ENCODE results near the gene CASP8. TPM values are rescaled to one million over a fixed set of nuclear protein-coding genes. Genes with fewer than 3 reads are reported as not detected.

The CASP8 gene
- total and polyA plus RNA-seq, 2 of the 13 experiments (the other 11 are each of a cell fraction or from before 2014, with no cell fraction given) = 25.0 to 52.8 TPM

DNA sequence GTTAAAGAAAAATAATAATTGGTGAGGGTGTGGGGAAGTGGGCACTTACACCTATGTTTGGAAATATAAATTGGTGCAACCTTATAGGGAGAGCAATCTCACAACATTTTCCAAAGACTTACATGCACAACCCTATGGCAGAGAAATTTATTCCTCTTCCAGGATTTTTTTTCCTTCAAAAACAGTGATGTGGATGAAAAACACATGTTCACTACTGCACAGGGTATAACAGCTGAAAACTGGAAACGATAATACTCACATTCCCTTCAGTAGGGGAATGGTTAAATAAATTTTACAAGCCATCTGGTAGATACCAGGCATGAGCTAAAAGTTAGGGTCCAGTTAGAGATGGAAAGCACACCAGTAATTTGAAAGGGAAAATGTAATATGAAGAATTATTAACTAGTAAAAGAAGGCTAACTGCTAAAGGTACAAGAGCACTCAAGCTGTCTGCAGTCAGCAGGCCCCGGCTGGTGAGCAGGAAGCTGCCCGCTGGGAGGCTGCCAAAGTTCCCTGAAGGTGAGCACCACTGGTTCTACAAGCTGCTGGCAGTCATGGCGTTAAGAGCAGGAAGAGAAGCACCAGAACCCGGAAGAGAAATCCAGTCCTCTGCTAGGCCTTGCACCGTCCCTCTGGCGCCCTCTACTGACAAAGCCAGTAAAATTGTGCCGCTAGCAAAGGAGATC, 28.4 kb upstream of the CASP8 start (continued):
- TF ChIP-seq, protein P1, sequence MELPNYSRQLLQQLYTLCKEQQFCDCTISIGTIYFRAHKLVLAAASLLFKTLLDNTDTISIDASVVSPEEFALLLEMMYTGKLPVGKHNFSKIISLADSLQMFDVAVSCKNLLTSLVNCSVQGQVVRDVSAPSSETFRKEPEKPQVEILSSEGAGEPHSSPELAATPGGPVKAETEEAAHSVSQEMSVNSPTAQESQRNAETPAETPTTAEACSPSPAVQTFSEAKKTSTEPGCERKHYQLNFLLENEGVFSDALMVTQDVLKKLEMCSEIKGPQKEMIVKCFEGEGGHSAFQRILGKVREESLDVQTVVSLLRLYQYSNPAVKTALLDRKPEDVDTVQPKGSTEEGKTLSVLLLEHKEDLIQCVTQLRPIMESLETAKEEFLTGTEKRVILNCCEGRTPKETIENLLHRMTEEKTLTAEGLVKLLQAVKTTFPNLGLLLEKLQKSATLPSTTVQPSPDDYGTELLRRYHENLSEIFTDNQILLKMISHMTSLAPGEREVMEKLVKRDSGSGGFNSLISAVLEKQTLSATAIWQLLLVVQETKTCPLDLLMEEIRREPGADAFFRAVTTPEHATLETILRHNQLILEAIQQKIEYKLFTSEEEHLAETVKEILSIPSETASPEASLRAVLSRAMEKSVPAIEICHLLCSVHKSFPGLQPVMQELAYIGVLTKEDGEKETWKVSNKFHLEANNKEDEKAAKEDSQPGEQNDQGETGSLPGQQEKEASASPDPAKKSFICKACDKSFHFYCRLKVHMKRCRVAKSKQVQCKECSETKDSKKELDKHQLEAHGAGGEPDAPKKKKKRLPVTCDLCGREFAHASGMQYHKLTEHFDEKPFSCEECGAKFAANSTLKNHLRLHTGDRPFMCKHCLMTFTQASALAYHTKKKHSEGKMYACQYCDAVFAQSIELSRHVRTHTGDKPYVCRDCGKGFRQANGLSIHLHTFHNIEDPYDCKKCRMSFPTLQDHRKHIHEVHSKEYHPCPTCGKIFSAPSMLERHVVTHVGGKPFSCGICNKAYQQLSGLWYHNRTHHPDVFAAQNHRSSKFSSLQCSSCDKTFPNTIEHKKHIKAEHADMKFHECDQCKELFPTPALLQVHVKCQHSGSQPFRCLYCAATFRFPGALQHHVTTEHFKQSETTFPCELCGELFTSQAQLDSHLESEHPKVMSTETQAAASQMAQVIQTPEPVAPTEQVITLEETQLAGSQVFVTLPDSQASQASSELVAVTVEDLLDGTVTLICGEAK (IDR thresholded peaks at IDR 0.05) = no peak
- TF ChIP-seq, protein P1 (CRISPR knock-in tag; IDR thresholded peaks at IDR 0.05) = peak; percentile 72; the same call in 1 of the 2 replicates
- no peak for TF ChIP-seq ZNF577 (CRISPR knock-in tag; IDR thresholded peaks at IDR 0.05; ENCODE audit: borderline replicate concordance, low read depth)
- peak; percentile 74 for TF ChIP-seq SOX5 (CRISPR knock-in tag; IDR thresholded peaks at IDR 0.05; ENCODE audit: borderline replicate concordance)
- TF ChIP-seq, protein P2, sequence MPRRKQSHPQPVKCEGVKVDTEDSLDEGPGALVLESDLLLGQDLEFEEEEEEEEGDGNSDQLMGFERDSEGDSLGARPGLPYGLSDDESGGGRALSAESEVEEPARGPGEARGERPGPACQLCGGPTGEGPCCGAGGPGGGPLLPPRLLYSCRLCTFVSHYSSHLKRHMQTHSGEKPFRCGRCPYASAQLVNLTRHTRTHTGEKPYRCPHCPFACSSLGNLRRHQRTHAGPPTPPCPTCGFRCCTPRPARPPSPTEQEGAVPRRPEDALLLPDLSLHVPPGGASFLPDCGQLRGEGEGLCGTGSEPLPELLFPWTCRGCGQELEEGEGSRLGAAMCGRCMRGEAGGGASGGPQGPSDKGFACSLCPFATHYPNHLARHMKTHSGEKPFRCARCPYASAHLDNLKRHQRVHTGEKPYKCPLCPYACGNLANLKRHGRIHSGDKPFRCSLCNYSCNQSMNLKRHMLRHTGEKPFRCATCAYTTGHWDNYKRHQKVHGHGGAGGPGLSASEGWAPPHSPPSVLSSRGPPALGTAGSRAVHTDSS (CRISPR knock-in tag; conservative IDR thresholded peaks at IDR 0.05) = 0 out of 2 replicates have a peak, but pooled peaks have one; percentile 75
- TF ChIP-seq, protein P3, sequence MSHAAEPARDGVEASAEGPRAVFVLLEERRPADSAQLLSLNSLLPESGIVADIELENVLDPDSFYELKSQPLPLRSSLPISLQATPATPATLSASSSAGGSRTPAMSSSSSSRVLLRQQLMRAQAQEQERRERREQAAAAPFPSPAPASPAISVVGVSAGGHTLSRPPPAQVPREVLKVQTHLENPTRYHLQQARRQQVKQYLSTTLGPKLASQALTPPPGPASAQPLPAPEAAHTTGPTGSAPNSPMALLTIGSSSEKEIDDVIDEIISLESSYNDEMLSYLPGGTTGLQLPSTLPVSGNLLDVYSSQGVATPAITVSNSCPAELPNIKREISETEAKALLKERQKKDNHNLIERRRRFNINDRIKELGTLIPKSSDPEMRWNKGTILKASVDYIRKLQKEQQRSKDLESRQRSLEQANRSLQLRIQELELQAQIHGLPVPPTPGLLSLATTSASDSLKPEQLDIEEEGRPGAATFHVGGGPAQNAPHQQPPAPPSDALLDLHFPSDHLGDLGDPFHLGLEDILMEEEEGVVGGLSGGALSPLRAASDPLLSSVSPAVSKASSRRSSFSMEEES (CRISPR knock-in tag; IDR thresholded peaks at IDR 0.05) = peak; percentile 62; the same call in 1 of the 2 replicates
- no peak for TF ChIP-seq ATF1 (CRISPR knock-in tag; IDR thresholded peaks at IDR 0.05)
- peak; percentile 65; the same call in 1 of the 2 replicates for TF ChIP-seq SIX4 (CRISPR knock-in tag; IDR thresholded peaks at IDR 0.05)
- TF ChIP-seq ZNF263 (CRISPR knock-in tag; IDR thresholded peaks at IDR 0.05) = peak; percentile 96
- TF ChIP-seq ZNF350 (CRISPR knock-in tag; IDR thresholded peaks at IDR 0.05; ENCODE audit: borderline replicate concordance, low read depth) = peak; percentile 92; the same call in 1 of the 2 replicates
- TF ChIP-seq, protein P4, sequence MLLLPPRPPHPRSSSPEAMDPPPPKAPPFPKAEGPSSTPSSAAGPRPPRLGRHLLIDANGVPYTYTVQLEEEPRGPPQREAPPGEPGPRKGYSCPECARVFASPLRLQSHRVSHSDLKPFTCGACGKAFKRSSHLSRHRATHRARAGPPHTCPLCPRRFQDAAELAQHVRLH (CRISPR knock-in tag; IDR thresholded peaks at IDR 0.05; ENCODE audit: borderline replicate concordance, low read depth) = peak; percentile 96

Data from HepG2 (cell line).